Middle frontal gyrus (tissue), 1 donor: ENCODE results near the gene TOMM5.

Experiments used
- DNase-seq: peaks from one replicate; pipeline ENCODE4 v3.0.0-alpha.2; 2015; ENCODE audit warnings: low spot score; ENCODE audit errors: extremely low spot score

The TOMM5 gene

GRCh38 chr9:37563806-37564513 lies 28.4 kb downstream of the TOMM5 start:
- DNase-seq = no peak

- no peak for DNase-seq
Measured at GRCh38 chr9:37562826-37563225, 29.6 kb downstream of the TOMM5 start.

- DNase-seq = no peak
Measured at GRCh38 chr9:37561682-37562081, 30.7 kb downstream of the TOMM5 start.

- no peak for DNase-seq
Measured at GRCh38 chr9:37559855-37560592, 32.4 kb downstream of the TOMM5 start.

GRCh38 chr9:37559125-37559524 lies 33.3 kb downstream of the TOMM5 start:
- DNase-seq = no peak

- DNase-seq = no peak
Measured at GRCh38 chr9:37555786-37556185, 36.6 kb downstream of the TOMM5 start.

- no peak for DNase-seq
Measured at GRCh38 chr9:37554318-37554717, 38.1 kb downstream of the TOMM5 start.

GRCh38 chr9:37551888-37552287 lies 40.5 kb downstream of the TOMM5 start:
- no peak for DNase-seq

- no peak for DNase-seq
Measured at GRCh38 chr9:37551468-37551867, 40.9 kb downstream of the TOMM5 start.

- no peak for DNase-seq
Measured at GRCh38 chr9:37550781-37551180, 41.6 kb downstream of the TOMM5 start.

- DNase-seq = no peak
Measured at GRCh38 chr9:37549527-37549926, 42.9 kb downstream of the TOMM5 start.

- no peak for DNase-seq
Measured at GRCh38 chr9:37547328-37547878, 45.0 kb downstream of the TOMM5 start.

GRCh38 chr9:37543468-37543867 lies 48.9 kb downstream of the TOMM5 start:
- DNase-seq = no peak

- DNase-seq = no peak
Measured at GRCh38 chr9:37542895-37543294, 49.5 kb downstream of the TOMM5 start.

GRCh38 chr9:37542488-37542887 lies 49.9 kb downstream of the TOMM5 start:
- DNase-seq = no peak

- no peak for DNase-seq
Measured at GRCh38 chr9:37541465-37541864, 50.9 kb downstream of the TOMM5 start.

GRCh38 chr9:37540634-37541033 lies 51.8 kb downstream of the TOMM5 start:
- no peak for DNase-seq

GRCh38 chr9:37539634-37540033 lies 52.8 kb downstream of the TOMM5 start:
- no peak for DNase-seq
